Esophagus squamous epithelium (tissue), 5 donors: ENCODE measurements around the gene CDT1. TPM values are rescaled to one million over a fixed set of nuclear protein-coding genes. Genes with fewer than 3 reads are reported as not detected.

ENCODE experiments used
- DNase-seq: peaks from one replicate; lab custom pipeline; 2025; lab: John Stamatoyannopoulos, UW
- H3K27ac ChIP-seq, 4 donors: fragments of 200-600 bp; sonication (generic); one replicate each; pipeline ENCODE4 v1.5.1; 2016 to 2019; ENCODE audit warnings: mild to moderate bottlenecking in 1 of 4
- H3K27me3 ChIP-seq, 4 donors: fragments of 200-600 bp; sonication (generic); 1 replicate in 3 of 4; 2 replicates in 1 of 4; pipeline versions ENCODE4 v1.5.1 to v1.6.0; 2017 to 2021; ENCODE audit warnings: antibody characterized with exemption in 1 of 4
- H3K36me3 ChIP-seq, 3 donors: fragments of 200-600 bp; sonication (generic); one replicate each; pipeline ENCODE4 v1.5.1; 2016 to 2019
- H3K4me1 ChIP-seq, 3 donors: fragments of 200-600 bp; sonication (generic); one replicate each; pipeline ENCODE4 v1.5.1; 2017 to 2019
- H3K4me3 ChIP-seq, 4 donors: fragments of 200-600 bp; sonication (generic); 1 replicate in 3 of 4; 2 replicates in 1 of 4; pipeline ENCODE4 v1.5.1; 2016 to 2019; ENCODE audit warnings: mild to moderate bottlenecking in 2 of 4, moderate library complexity in 1 of 4
- H3K9me3 ChIP-seq, 3 donors: fragments of 200-600 bp; sonication (generic); one replicate each; pipeline ENCODE4 v1.5.1; 2016 to 2019
- CTCF ChIP-seq, 6 experiments: fragments of 450-650 bp in 4 of 6; fragments of 200-600 bp in 2 of 6; sonication (generic) in 2 of 6; IDR thresholded peaks; one replicate each; pipeline ENCODE4 v1.5.1; 2016 to 2019; ENCODE audit warnings: antibody characterized with exemption in 6 of 6, mild to moderate bottlenecking in 4 of 6, moderate library complexity in 4 of 6
- POLR2A ChIP-seq, 4 donors: fragments of 450-650 bp; IDR thresholded peaks; one replicate each; pipeline ENCODE4 v1.6.1; 2017; ENCODE audit warnings: antibody characterized with exemption in 4 of 4, mild to moderate bottlenecking in 4 of 4, moderate library complexity in 3 of 4
- WGBS, 2 donors: methylation state at CpG; one replicate each; pipeline ENCODE4 v1.1.5; 2018; 5-methylcytosine and 5-hydroxymethylcytosine counted together
- intact Hi-C: fragments of 100-400 bp; cut with DNase I; formaldehyde crosslinking; loops from one replicate; pipeline ENCODE4 v1.15.0; 2022
- total RNA-seq, 4 donors: library from RNA; depleted of rRNA; stranded (reverse); fragments of >200 nt; gene quantifications; one replicate each; pipeline ENCODE4 v1.1.0, GENCODE V29; 2016
- donor health status: DM: yes; HTN: yes; CAD: no.

CDT1 gene
- total RNA-seq, 4 donors from 2014 or later: 7.7 to 20.7 (median 11.2) TPM

- H3K4me1 ChIP-seq: peaks cover 34 to 66% (median 41%) of the 10 kb centered on the region in 3 donors
- TF ChIP-seq POLR2A (IDR thresholded peaks at IDR 0.05) (peak in 2 of 4 donors; percentile 15 to 82), CTCF (IDR thresholded peaks at IDR 0.05) (peak in 5 of 6 experiments; percentile 8 to 39 (median 15))
- H3K36me3 ChIP-seq: peaks cover 7 to 27% (median 14%) of the 10 kb centered on the region in 3 donors
- H3K9me3 ChIP-seq: no peaks in the 10 kb centered on the region
- WGBS, 2 donors: 0% methylated on average over 5 of the region's 84 CpGs; no CpG with 5 or more reads in 1 of the 2 donors
- peak; percentile 50 for DNase-seq
- peak within 1 kb of the TSS; percentile 92 to 98 (median 94) for H3K27ac ChIP-seq
- peak within 1 kb of the TSS; percentile 64 to 99 (median 74) for H3K4me3 ChIP-seq
- intact Hi-C loops: loop anchor here (5.0 to 10.0 kb wide), 2 partner anchors 45 to 353 kb away; partner anchors contain the start of genes GALNS and TRAPPC2L
- no peaks in the 10 kb centered on the region for H3K27me3 ChIP-seq
These were observed 8.4 kb downstream of the CDT1 start, which contains the start of gene APRT for GRCh38 chr16:88811769-88812512. TSS of gene APRT (minus strand) at chr16:88811928. CDS start at chr16:88811899, 29 bp downstream.

GRCh38 chr16:88812513-88813268, 9.1 kb downstream of the CDT1 start:
- no peaks in the 10 kb centered on the region for H3K9me3 ChIP-seq
- intact Hi-C loops: loop anchor here (5.0 to 10.0 kb wide), 2 partner anchors 45 to 352 kb away; partner anchors contain the start of genes GALNS and TRAPPC2L
- 24 to 43% methylated on average over 14 to 18 of the region's 37 CpGs for WGBS, 2 donors
- H3K4me3 ChIP-seq: peak overlapping the region; percentile 64 to 99 (median 74)
- H3K27ac ChIP-seq: peak overlapping the region; percentile 92 to 98 (median 94)
- peaks cover 36 to 66% (median 41%) of the 10 kb centered on the region in 3 donors for H3K4me1 ChIP-seq
- peaks cover 7 to 25% (median 14%) of the 10 kb centered on the region in 3 donors for H3K36me3 ChIP-seq
- TF ChIP-seq CTCF (IDR thresholded peaks at IDR 0.05) (peak in 1 of 6 experiments; percentile 1), POLR2A (IDR thresholded peaks at IDR 0.05) (no peak)
- no peaks in the 10 kb centered on the region for H3K27me3 ChIP-seq
- DNase-seq: no peak

- DNase-seq: no peak
- TF ChIP-seq POLR2A (IDR thresholded peaks at IDR 0.05) (no peak), CTCF (IDR thresholded peaks at IDR 0.05) (no peak)
- WGBS, 2 donors: 22 to 68% methylated on average over 12 to 21 of the region's 26 CpGs
- Histone ChIP-seq H3K4me1 (peaks cover 36 to 64% (median 41%) of the 10 kb centered on the region in 3 donors), H3K27me3 (no peaks in the 10 kb centered on the region), H3K9me3 (no peaks in the 10 kb centered on the region), H3K27ac (peak overlapping the region in 3 of 4 donors; percentile 92 to 98 (median 96)), H3K4me3 (no peak overlapping the region), H3K36me3 (peaks cover 7 to 17% (median 10%) of the 10 kb centered on the region in 3 donors)
- intact Hi-C loops: loop anchor here (5.0 to 10.0 kb wide), 2 partner anchors 44 to 351 kb away; partner anchors contain the start of genes GALNS and TRAPPC2L
These were observed 9.9 kb downstream of the CDT1 start for GRCh38 chr16:88813269-88814143.

GRCh38 chr16:88814144-88814502, 10.5 kb downstream of the CDT1 start:
- H3K4me1 ChIP-seq: peaks cover 36 to 63% (median 41%) of the 10 kb centered on the region in 3 donors
- 50% methylated on average over 2 of the region's 13 CpGs; no CpG with 5 or more reads in 1 of the 2 donors for WGBS, 2 donors
- intact Hi-C loops: loop anchor here (5.0 to 10.0 kb wide), 2 partner anchors 43 to 351 kb away; partner anchors contain the start of genes GALNS and TRAPPC2L
- DNase-seq: no peak
- H3K9me3 ChIP-seq: no peaks in the 10 kb centered on the region
- TF ChIP-seq CTCF (IDR thresholded peaks at IDR 0.05) (no peak), POLR2A (IDR thresholded peaks at IDR 0.05) (no peak)
- no peaks in the 10 kb centered on the region for H3K27me3 ChIP-seq
- H3K4me3 ChIP-seq: no peak overlapping the region
- peaks cover 5 to 11% (median 7%) of the 10 kb centered on the region in 3 donors for H3K36me3 ChIP-seq
- no peak overlapping the region for H3K27ac ChIP-seq
